Astrocyte of the spinal cord (primary cell): ENCODE results near the gene INAFM2.

Source experiments
- DNase-seq: peaks from one replicate; pipeline ENCODE4 v3.0.0; 2011; ENCODE audit warnings: low read depth, low spot score
- H3K4me3 ChIP-seq: 2 replicates; pipeline ENCODE4 v1.5.1; 2011; ENCODE audit warnings: low read depth, mild to moderate bottlenecking, low read length, moderate library complexity
- CTCF ChIP-seq: IDR thresholded peaks from 2 replicates; pipeline ENCODE4 v1.5.1; 2012; ENCODE audit warnings: low read depth, mild to moderate bottlenecking, low read length, inconsistent platforms
- in situ Hi-C: cut with HindIII; loops from 2 replicates; pipeline ENCODE4 v1.10.0; 2017; ENCODE audit warnings: low sequenced_read_pairs

INAFM2 gene

GRCh38 chr15:40334541-40334940 lies 11.0 kb downstream of the INAFM2 start:
- TF ChIP-seq CTCF, result no peak
- in situ Hi-C loops, result no loop called here
- DNase-seq, result no peak
- no peak overlapping the region for H3K4me3 ChIP-seq

GRCh38 chr15:40334941-40335795 lies 11.7 kb downstream of the INAFM2 start:
- in situ Hi-C loops, result no loop called here
- TF ChIP-seq CTCF, result no peak
- no peak overlapping the region for H3K4me3 ChIP-seq
- DNase-seq, result no peak

- no peak overlapping the region for H3K4me3 ChIP-seq
- no peak for TF ChIP-seq CTCF
- no peak for DNase-seq
- in situ Hi-C loops, result no loop called here
Measured at GRCh38 chr15:40335938-40336743, 12.6 kb downstream of the INAFM2 start.

- peak; percentile 12 for TF ChIP-seq CTCF
- no peak for DNase-seq
- no peak overlapping the region for H3K4me3 ChIP-seq
- in situ Hi-C loops, result no loop called here
Measured at GRCh38 chr15:40336744-40337122, 13.2 kb downstream of the INAFM2 start.

DNA sequence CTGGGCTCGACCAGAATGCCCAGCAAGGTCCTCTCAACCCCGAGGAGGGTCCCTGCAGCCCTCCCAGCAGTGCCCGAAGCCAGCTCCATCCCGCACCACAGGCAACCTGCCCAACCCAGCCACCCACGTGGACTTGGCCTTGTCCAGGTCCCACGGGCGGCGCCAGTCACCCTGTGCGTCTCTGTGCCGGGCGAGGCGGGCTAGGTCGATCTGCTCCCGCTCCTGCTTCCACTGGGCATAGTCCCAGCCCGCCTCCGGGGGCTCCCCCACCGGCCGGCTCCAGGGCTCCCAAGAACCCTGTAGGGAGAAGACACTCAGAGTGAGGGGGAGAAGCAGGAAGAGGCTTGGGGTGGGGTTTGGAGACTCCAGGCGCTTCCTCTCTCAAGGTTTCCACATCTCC lies 14.1 kb downstream of the INAFM2 start:
- no peak overlapping the region for H3K4me3 ChIP-seq
- no peak for TF ChIP-seq CTCF
- in situ Hi-C loops, result no loop called here
- no peak for DNase-seq

DNA sequence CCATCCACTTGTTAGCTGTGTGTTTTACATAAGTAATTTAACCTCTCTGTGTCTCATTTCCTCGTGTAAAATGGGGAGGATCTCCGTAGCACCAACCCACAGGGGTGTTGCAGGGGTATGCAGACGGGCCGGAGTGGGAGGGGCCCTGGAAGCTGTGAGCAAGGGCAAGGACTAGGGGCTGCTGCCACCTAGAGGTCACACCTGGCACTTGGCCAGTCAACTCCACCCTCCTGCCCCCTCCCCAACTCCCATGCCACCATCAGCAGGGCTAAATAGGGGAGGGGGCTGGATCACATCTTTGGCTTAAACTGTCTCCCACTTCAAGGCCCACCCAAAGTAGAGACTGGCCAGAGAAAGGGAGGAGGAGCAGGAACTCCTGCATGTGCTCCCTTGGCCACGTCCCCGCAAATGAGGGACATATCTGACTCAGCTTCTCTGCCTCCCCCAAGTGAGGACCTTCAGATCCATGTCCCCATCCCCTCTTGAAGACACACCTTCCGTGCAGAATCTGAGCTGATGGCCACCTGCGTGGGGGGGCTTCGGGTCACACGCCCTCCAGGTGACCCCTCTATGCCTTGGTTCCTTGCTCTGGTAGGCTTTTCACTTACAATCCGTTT lies 14.7 kb downstream of the INAFM2 start:
- DNase-seq, result peak; percentile 65
- H3K4me3 ChIP-seq, result no peak overlapping the region
- in situ Hi-C loops, result no loop called here
- peak; percentile 84 for TF ChIP-seq CTCF
